ENCODE results near the gene DIAPH2.

DIAPH2 gene

DNA sequence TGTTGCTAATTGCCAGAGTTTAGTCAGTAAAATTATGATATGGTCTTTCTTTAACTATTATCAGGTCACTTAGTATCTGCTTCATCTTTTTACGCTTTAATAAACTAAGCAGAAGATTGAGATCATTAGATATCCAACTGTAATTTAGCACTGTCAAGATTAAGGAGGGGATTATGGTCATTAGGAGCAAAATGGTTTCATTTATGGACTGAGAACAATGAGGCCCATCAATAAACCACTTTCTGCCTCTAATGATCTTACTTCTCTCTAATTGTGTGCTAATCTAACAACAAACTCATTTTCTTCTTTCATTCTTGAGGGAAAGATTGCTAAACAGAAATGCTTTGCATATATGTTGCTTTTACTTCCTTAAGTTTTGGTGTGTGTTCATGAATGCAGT, 539.5 kb downstream of the DIAPH2 start:
- in situ Hi-C loops (cut with HindIII; ENCODE audit: low pct_ligation_motif_present, low sequenced_read_pairs), result no loop called here
- no peak overlapping the region for H3K4me3 ChIP-seq (ENCODE audit: low read depth, low read length)
- no peaks in the 10 kb centered on the region for H3K36me3 ChIP-seq (replicated peaks)
- no peaks in the 10 kb centered on the region for H3K27me3 ChIP-seq (replicated peaks)
- DNase-seq, result no peak
- TF ChIP-seq, protein P1, sequence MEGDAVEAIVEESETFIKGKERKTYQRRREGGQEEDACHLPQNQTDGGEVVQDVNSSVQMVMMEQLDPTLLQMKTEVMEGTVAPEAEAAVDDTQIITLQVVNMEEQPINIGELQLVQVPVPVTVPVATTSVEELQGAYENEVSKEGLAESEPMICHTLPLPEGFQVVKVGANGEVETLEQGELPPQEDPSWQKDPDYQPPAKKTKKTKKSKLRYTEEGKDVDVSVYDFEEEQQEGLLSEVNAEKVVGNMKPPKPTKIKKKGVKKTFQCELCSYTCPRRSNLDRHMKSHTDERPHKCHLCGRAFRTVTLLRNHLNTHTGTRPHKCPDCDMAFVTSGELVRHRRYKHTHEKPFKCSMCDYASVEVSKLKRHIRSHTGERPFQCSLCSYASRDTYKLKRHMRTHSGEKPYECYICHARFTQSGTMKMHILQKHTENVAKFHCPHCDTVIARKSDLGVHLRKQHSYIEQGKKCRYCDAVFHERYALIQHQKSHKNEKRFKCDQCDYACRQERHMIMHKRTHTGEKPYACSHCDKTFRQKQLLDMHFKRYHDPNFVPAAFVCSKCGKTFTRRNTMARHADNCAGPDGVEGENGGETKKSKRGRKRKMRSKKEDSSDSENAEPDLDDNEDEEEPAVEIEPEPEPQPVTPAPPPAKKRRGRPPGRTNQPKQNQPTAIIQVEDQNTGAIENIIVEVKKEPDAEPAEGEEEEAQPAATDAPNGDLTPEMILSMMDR (IDR thresholded peaks at IDR 0.05; ENCODE audit: low read depth, low read length, missing control alignments), result no peak
- no peak overlapping the region for H3K27ac ChIP-seq

DNA sequence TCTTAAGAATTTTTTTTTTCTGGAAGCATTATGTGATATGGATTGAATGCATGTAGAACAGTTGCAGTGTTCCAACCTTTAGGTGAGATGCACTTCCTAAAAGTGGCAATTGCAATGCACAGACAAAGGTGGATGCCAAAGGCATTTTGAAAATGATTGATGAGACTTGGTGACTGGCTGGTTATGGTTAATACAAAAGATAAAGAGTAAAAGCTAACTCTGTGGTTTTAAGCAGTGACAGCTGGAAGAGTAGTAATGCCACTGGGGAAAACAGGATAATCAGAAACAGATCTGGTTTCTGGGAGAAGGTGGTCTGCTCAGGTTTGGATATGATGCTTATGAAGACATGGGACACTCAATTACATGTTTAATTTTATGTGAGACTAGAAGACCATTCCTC, 544.7 kb downstream of the DIAPH2 start:
- Histone ChIP-seq H3K27me3 (replicated peaks) (no peaks in the 10 kb centered on the region), H3K36me3 (replicated peaks) (no peaks in the 10 kb centered on the region), H3K27ac (no peak overlapping the region), H3K4me3 (ENCODE audit: low read depth, low read length) (no peak overlapping the region)
- no peak for DNase-seq
- in situ Hi-C loops (cut with HindIII; ENCODE audit: low pct_ligation_motif_present, low sequenced_read_pairs), result no loop called here
- TF ChIP-seq, protein P1 (IDR thresholded peaks at IDR 0.05; ENCODE audit: low read depth, low read length, missing control alignments), result no peak

DNA sequence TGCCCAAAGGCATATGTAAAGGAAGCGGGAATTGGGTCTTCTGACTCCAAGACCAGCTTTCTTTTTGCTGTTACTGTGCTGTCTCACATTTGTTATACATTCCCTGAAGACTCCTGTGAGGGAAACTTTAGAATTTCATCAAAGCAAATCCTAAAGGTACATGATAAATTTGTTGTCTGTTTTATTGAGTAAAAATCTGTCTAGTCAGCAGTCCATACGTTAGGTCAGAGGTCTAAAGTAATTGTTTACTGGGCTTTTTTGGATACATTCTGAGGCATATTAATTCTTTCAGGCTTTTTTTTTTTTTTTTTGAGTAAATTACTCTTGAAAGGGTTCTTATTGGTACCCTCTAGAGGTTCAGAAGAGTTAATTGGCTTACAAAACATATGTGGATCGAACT, 546.3 kb downstream of the DIAPH2 start:
- no peak overlapping the region for H3K4me3 ChIP-seq (ENCODE audit: low read depth, low read length)
- H3K27ac ChIP-seq, result no peak overlapping the region
- H3K27me3 ChIP-seq (replicated peaks), result no peaks in the 10 kb centered on the region
- TF ChIP-seq, protein P1 (IDR thresholded peaks at IDR 0.05; ENCODE audit: low read depth, low read length, missing control alignments), result no peak
- H3K36me3 ChIP-seq (replicated peaks), result no peaks in the 10 kb centered on the region
- DNase-seq, result no peak
- in situ Hi-C loops (cut with HindIII; ENCODE audit: low pct_ligation_motif_present, low sequenced_read_pairs), result no loop called here

DNA sequence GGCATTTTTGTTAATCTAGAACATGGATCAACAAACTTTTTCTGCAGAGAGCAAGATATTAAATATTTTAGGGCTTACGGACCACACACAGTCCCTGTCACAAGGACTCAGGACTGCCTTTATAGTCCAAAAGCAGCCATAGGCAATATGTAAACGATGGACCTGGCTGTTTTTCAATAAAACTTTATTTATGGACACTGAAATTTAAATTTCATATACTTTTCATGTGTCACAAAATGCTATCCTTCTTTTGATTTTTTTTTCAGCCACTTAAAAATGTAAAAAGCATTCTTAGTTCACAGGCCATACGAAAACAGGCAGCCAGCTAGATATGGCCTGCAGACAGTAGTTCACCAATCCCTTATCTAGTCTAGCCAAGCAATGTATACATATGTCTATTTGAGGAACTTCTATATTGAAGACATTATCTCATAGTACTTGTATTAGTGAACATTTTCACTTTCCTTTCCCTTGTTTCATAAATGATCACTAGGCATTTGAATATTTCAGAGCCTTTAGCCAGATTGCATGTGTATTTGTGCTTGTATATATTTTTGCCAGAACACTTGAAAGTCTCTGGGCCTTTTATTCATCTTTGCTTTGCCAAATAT, 549.9 kb downstream of the DIAPH2 start:
- in situ Hi-C loops (cut with HindIII; ENCODE audit: low pct_ligation_motif_present, low sequenced_read_pairs), result no loop called here
- Histone ChIP-seq H3K27ac (no peak overlapping the region), H3K4me3 (ENCODE audit: low read depth, low read length) (no peak overlapping the region), H3K27me3 (replicated peaks) (no peaks in the 10 kb centered on the region), H3K36me3 (replicated peaks) (no peaks in the 10 kb centered on the region)
- TF ChIP-seq, protein P1 (IDR thresholded peaks at IDR 0.05; ENCODE audit: low read depth, low read length, missing control alignments), result no peak
- no peak for DNase-seq

DNA sequence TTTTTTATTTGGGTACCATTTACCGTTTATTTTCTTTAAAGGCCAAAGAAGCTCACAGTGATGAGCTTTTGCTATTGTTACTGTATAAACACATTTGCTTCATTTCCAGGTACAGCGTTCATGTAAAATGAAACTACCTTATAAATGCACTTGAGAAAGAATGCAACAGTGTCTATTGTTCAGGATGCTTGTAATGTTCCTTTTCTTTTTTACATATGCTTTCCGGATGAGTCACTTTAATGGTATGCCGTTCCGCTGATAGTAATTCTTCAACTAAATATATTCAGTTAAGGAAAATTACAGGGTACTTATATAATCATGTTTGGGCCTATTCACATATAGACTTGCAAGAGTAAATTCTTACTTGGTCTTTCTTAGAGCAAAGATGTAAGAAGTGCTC, 554.0 kb downstream of the DIAPH2 start:
- peak overlapping the region; percentile 16 for H3K27ac ChIP-seq
- TF ChIP-seq, protein P1 (IDR thresholded peaks at IDR 0.05; ENCODE audit: low read depth, low read length, missing control alignments), result no peak
- H3K27me3 ChIP-seq (replicated peaks), result no peaks in the 10 kb centered on the region
- no peaks in the 10 kb centered on the region for H3K36me3 ChIP-seq (replicated peaks)
- in situ Hi-C loops (cut with HindIII; ENCODE audit: low pct_ligation_motif_present, low sequenced_read_pairs), result no loop called here
- H3K4me3 ChIP-seq (ENCODE audit: low read depth, low read length), result no peak overlapping the region
- DNase-seq, result peak; percentile 26

DNA sequence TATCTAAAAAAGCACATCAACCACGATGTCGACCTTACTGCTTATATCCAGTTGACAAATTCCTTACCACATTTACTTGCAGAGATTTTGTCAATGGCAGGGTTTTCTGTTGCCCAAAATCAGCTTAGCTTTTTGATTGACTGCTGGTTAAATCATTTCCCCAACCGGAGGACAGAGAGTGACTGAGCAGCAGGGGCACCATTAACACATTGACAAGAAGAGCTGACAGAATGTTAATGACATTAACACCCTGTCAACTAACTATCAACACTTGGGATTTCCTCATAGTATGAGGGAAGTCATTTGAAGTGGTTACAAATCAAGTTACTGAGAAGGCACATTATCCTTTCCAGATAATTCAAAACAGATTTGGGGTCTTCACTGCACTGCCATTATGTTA, 567.5 kb downstream of the DIAPH2 start:
- TF ChIP-seq, protein P1 (IDR thresholded peaks at IDR 0.05; ENCODE audit: low read depth, low read length, missing control alignments), result no peak
- no peak overlapping the region for H3K27ac ChIP-seq
- no peak overlapping the region for H3K4me3 ChIP-seq (ENCODE audit: low read depth, low read length)
- in situ Hi-C loops (cut with HindIII; ENCODE audit: low pct_ligation_motif_present, low sequenced_read_pairs), result no loop called here
- H3K36me3 ChIP-seq (replicated peaks), result no peaks in the 10 kb centered on the region
- no peak for DNase-seq
- no peaks in the 10 kb centered on the region for H3K27me3 ChIP-seq (replicated peaks)

Measured in brain microvascular endothelial cell (primary cell).